H1 (cell line): ENCODE data around the gene YOD1. TPM values are rescaled to one million over a fixed set of nuclear protein-coding genes. Genes with fewer than 3 reads are reported as not detected.
A peak's percentile ranks its signal among the peaks of the same experiment; 100 is the strongest.

ENCODE experiments used
- CTCF ChIA-PET: fragments of 300-600 bp; sonication (Branson Sonifier 250); formaldehyde crosslinking; loops from one replicate; lab custom pipeline; 2021; ENCODE audit not compliant: partially characterized antibody; lab: Charles Lee
- POLR2A ChIA-PET: fragments of 300-600 bp; sonication (Branson Sonifier 250); formaldehyde crosslinking; loops from one replicate; lab custom pipeline; 2021; ENCODE audit warnings: inconsistent platforms; ENCODE audit not compliant: partially characterized antibody; lab: Charles Lee
- DNase-seq, 2 experiments: peaks; one replicate each; pipeline versions ENCODE4 v3.0.0 to v3.0.0-alpha.2; 2010 to 2022; ENCODE audit warnings: low spot score in 2 of 2, low read depth in 1 of 2, mixed read lengths in 1 of 2
- FAIRE-seq: peaks from 2 replicates; lab custom pipeline; 2011; peaks lifted over from hg19 to GRCh38; lab: Jason Lieb, UNC
- H2AFZ ChIP-seq: 2 replicates; pipeline ENCODE4 v1.8.1; 2012; ENCODE audit warnings: low read length, inconsistent platforms
- H2AK5ac ChIP-seq: 2 replicates; pipeline ENCODE4 v1.6.1; 2013; ENCODE audit warnings: low read depth, low read length
- H2BK120ac ChIP-seq: replicated peaks from 2 replicates; pipeline ENCODE3; 2013; ENCODE audit warnings: low read depth, low read length, inconsistent platforms
- H2BK12ac ChIP-seq: 2 replicates; pipeline ENCODE4 v1.6.1; 2013; ENCODE audit warnings: low read depth, low read length
- H2BK15ac ChIP-seq: 2 replicates; pipeline ENCODE4 v1.6.1; 2013; ENCODE audit warnings: low read length
- H2BK20ac ChIP-seq: 2 replicates; pipeline ENCODE4 v1.6.1; 2013; ENCODE audit warnings: low read length
- H2BK5ac ChIP-seq: 2 replicates; pipeline ENCODE4 v1.6.1; 2013; ENCODE audit warnings: low read depth, low read length
- H3K14ac ChIP-seq: 2 replicates; pipeline ENCODE4 v1.6.1; 2013; ENCODE audit warnings: inconsistent platforms; ENCODE audit not compliant: insufficient read length
- H3K18ac ChIP-seq: 2 replicates; pipeline ENCODE4 v1.6.1; 2013; ENCODE audit warnings: low read length; ENCODE audit errors: extremely low read depth
- H3K23ac ChIP-seq: 2 replicates; pipeline ENCODE4 v1.6.1; 2013; ENCODE audit warnings: inconsistent platforms; ENCODE audit not compliant: insufficient read length
- H3K23me2 ChIP-seq: 2 replicates; pipeline ENCODE4 v1.6.1; 2013; ENCODE audit warnings: low read depth, low read length
- H3K27ac ChIP-seq: 2 replicates; pipeline ENCODE4 v1.6.1; 2011; ENCODE audit warnings: low read depth, low read length, inconsistent platforms
- H3K27me3 ChIP-seq, 4 experiments: replicated peaks in 1 of 4; 1 replicate in 1 of 4; 2 replicates in 3 of 4; pipeline versions ENCODE4 v1.6.1 to v1.8.1; 2011 to 2013; ENCODE audit warnings: low read length in 3 of 4, mild to moderate bottlenecking in 3 of 4, inconsistent platforms in 2 of 4, mixed read lengths in 2 of 4, moderate library complexity in 1 of 4; ENCODE audit not compliant: control insufficient read depth in 3 of 4, insufficient read depth in 3 of 4; ENCODE audit errors: extremely low read depth in 1 of 4
- H3K36me3 ChIP-seq, 4 experiments: 2 replicates each; pipeline versions ENCODE4 v1.6.1 to v1.8.1; 2011 to 2013; ENCODE audit warnings: mild to moderate bottlenecking in 4 of 4, low read length in 3 of 4, moderate library complexity in 2 of 4, control low read depth in 1 of 4, inconsistent platforms in 1 of 4; ENCODE audit not compliant: insufficient read depth in 4 of 4, control insufficient read depth in 2 of 4
- H3K4ac ChIP-seq: replicated peaks from 2 replicates; pipeline ENCODE3; 2013; ENCODE audit warnings: low read length, low read depth, mixed read lengths, inconsistent platforms; ENCODE audit not compliant: insufficient read length
- H3K4me1 ChIP-seq, 4 experiments: replicated peaks in 1 of 4; 1 replicate in 1 of 4; 2 replicates in 3 of 4; pipeline versions ENCODE4 v1.6.1 to v1.8.1; 2011 to 2013; ENCODE audit warnings: low read length in 3 of 4, inconsistent platforms in 2 of 4, mixed read lengths in 1 of 4; ENCODE audit not compliant: insufficient read depth in 4 of 4, control insufficient read depth in 3 of 4
- H3K4me2 ChIP-seq, 2 experiments: 2 replicates each; pipeline versions ENCODE4 v1.6.1 to v1.8.1; 2011 to 2013; ENCODE audit warnings: low read depth in 2 of 2, low read length in 2 of 2, control low read depth in 1 of 2, inconsistent platforms in 1 of 2, mild to moderate bottlenecking in 1 of 2; ENCODE audit not compliant: insufficient read depth in 1 of 2
- H3K4me3 ChIP-seq, 4 experiments: fragments of 200-600, 300-600 bp in 1 of 4; sonication (generic), shearing (Covaris generic), sonication (Bioruptor Twin) in 1 of 4; 2 replicates each; pipeline versions ENCODE4 v1.5.1 to v1.8.1; 2011 to 2016; ENCODE audit warnings: low read length in 4 of 4, low read depth in 3 of 4, control low read depth in 2 of 4, inconsistent platforms in 2 of 4, mild to moderate bottlenecking in 2 of 4, mixed read lengths in 1 of 4, moderate library complexity in 1 of 4; ENCODE audit not compliant: insufficient read depth in 2 of 4; ENCODE audit errors: extremely low read depth in 1 of 4
- H3K56ac ChIP-seq: replicated peaks from 2 replicates; pipeline ENCODE3; 2013; ENCODE audit warnings: low read depth, mild to moderate bottlenecking, mixed read lengths, low read length, inconsistent platforms; ENCODE audit not compliant: insufficient read length
- H3K79me1 ChIP-seq: 2 replicates; pipeline ENCODE4 v1.6.1; 2013; ENCODE audit warnings: low read depth, low read length, control low read depth
- H3K79me2 ChIP-seq, 2 experiments: 2 replicates each; pipeline versions ENCODE4 v1.6.1 to v1.8.1; 2012 to 2013; ENCODE audit warnings: low read length in 2 of 2, mild to moderate bottlenecking in 2 of 2, inconsistent platforms in 1 of 2; ENCODE audit not compliant: insufficient read depth in 2 of 2, control insufficient read depth in 1 of 2
- H3K9ac ChIP-seq, 4 experiments: replicated peaks in 1 of 4; 1 replicate in 1 of 4; 2 replicates in 3 of 4; pipeline versions ENCODE4 v1.6.1 to v1.8.1; 2011 to 2013; ENCODE audit warnings: low read depth in 3 of 4, low read length in 3 of 4, control low read depth in 2 of 4, mild to moderate bottlenecking in 2 of 4, moderate library complexity in 2 of 4, inconsistent platforms in 1 of 4; ENCODE audit errors: extremely low read depth in 1 of 4
- H3K9me3 ChIP-seq, 2 experiments: 2 replicates each; pipeline versions ENCODE4 v1.6.1 to v1.8.1; 2012 to 2013; ENCODE audit warnings: mild to moderate bottlenecking in 2 of 2, moderate library complexity in 2 of 2, control low read depth in 1 of 2, inconsistent platforms in 1 of 2, low read depth in 1 of 2, low read length in 1 of 2, mixed read lengths in 1 of 2; ENCODE audit not compliant: insufficient read depth in 2 of 2
- H4K20me1 ChIP-seq, 2 experiments: replicated peaks in 1 of 2; 2 replicates each; pipeline versions ENCODE3 to v1.8.1; 2011 to 2013; ENCODE audit warnings: inconsistent platforms in 2 of 2, low read length in 2 of 2, mild to moderate bottlenecking in 1 of 2; ENCODE audit not compliant: insufficient read depth in 2 of 2, control insufficient read depth in 1 of 2
- H4K5ac ChIP-seq: 2 replicates; pipeline ENCODE4 v1.6.1; 2013; ENCODE audit warnings: low read length, low read depth, mixed read lengths, inconsistent platforms; ENCODE audit not compliant: insufficient read length
- H4K8ac ChIP-seq: 2 replicates; pipeline ENCODE4 v1.8.0; 2013; ENCODE audit warnings: mild to moderate bottlenecking, moderate library complexity, low read length, inconsistent platforms; ENCODE audit not compliant: insufficient read depth; ENCODE audit errors: extremely low read depth
- H4K91ac ChIP-seq: replicated peaks from 2 replicates; pipeline ENCODE3; 2013; ENCODE audit warnings: low read length, mixed read lengths, inconsistent platforms; ENCODE audit not compliant: insufficient read length
- E2F6 ChIP-seq: IDR thresholded peaks from 2 replicates; pipeline ENCODE4 v1.6.1; 2012; ENCODE audit warnings: inconsistent platforms
- FOSL1 ChIP-seq: IDR thresholded peaks from 2 replicates; pipeline ENCODE4 v1.6.1; 2011; ENCODE audit warnings: mild to moderate bottlenecking, low read depth, low read length, moderate library complexity; ENCODE audit not compliant: insufficient read depth
- JUN ChIP-seq: IDR thresholded peaks from 2 replicates; pipeline ENCODE4 v1.6.1; 2011; ENCODE audit warnings: low read depth, mild to moderate bottlenecking, improper control_type of control experiment, low read length
- KDM1A ChIP-seq: fragments of 200-600, 300-600 bp; sonication (generic); IDR thresholded peaks from 2 replicates; pipeline ENCODE4 v1.7.1; 2016; ENCODE audit warnings: mild to moderate bottlenecking, low read length, borderline replicate concordance
- NRF1 ChIP-seq: IDR thresholded peaks from 2 replicates; pipeline ENCODE4 v1.6.1; 2011; ENCODE audit warnings: mild to moderate bottlenecking, low read depth, low read length, improper control_type of control experiment
- PHF8 ChIP-seq: fragments of 200-600 bp; sonication (generic); conservative IDR thresholded peaks from 2 replicates; pipeline ENCODE4 v1.7.1; 2012; ENCODE audit warnings: low read depth, mild to moderate bottlenecking, inconsistent platforms, low read length, moderate library complexity
- POU5F1 ChIP-seq: IDR thresholded peaks from 2 replicates; pipeline ENCODE4 v1.6.1; 2011; ENCODE audit warnings: low read depth, mild to moderate bottlenecking, low read length, moderate library complexity
- RFX5 ChIP-seq: IDR thresholded peaks from 2 replicates; pipeline ENCODE4 v1.6.1; 2011; ENCODE audit warnings: low read depth, low read length, improper control_type of control experiment, borderline replicate concordance
- SAP30 ChIP-seq: fragments of 300-600 bp; sonication (generic); IDR thresholded peaks from 2 replicates; pipeline ENCODE4 v1.7.1; 2012; ENCODE audit warnings: low read length, moderate library complexity, mild to moderate bottlenecking, inconsistent platforms; ENCODE audit not compliant: insufficient read depth, insufficient replicate concordance
- SIN3A ChIP-seq, 2 experiments: IDR thresholded peaks in 1 of 2; conservative IDR thresholded peaks in 1 of 2; 2 replicates each; pipeline ENCODE4 v1.6.1; 2011 to 2012; ENCODE audit warnings: low read length in 2 of 2, improper control_type of control experiment in 1 of 2, low read depth in 1 of 2, mild to moderate bottlenecking in 1 of 2
- TAF1 ChIP-seq: IDR thresholded peaks from 2 replicates; pipeline ENCODE4 v1.6.1; 2011; ENCODE audit warnings: mild to moderate bottlenecking, low read depth, low read length
- WGBS, 2 experiments: shearing (Covaris generic) in 1 of 2; methylation state at CpG; one replicate each; pipeline versions ENCODE4 v1.1.6 to v1.1.7; 2013 to 2015; ENCODE audit warnings: low lambda C conversion rate in 2 of 2, mixed read lengths in 2 of 2, inconsistent platforms in 1 of 2, low coverage in 1 of 2, missing lambda C conversion rate in 1 of 2; ENCODE audit not compliant: insufficient replicate concordance in 2 of 2, insufficient coverage in 1 of 2, insufficient read length in 1 of 2; ENCODE audit errors: extremely low coverage in 1 of 2, missing lambda C conversion rate in 1 of 2; 5-methylcytosine and 5-hydroxymethylcytosine counted together
- polyA plus RNA-seq, 7 experiments: library from polyadenylated mRNA; depleted of rRNA in 3 of 7; stranded (reverse) in 5 of 7; unstranded in 2 of 7; fragments of >200 nt in 5 of 7; fragments of 200-250 nt in 2 of 7; gene quantifications; 1 replicate in 5 of 7; 2 replicates in 1 of 7; 4 replicates in 1 of 7; pipeline versions ENCODE4 v1.2.1 to v1.2.3, GENCODE V29; 2011 to 2013; ENCODE audit warnings: missing spikeins in 2 of 7, mixed read lengths in 2 of 7
- total RNA-seq: library from RNA; stranded (reverse); fragmentation: NEBNext Ultra II Directional; extraction: Animal tissue kit (Norgen Biotek cat#: 25700); gene quantifications from 2 replicates; pipeline ENCODE4 v1.2.1, GENCODE V29; 2021

YOD1 gene
- total and polyA plus RNA-seq, 2 of the 8 experiments (the other 6 are each of a cell fraction or from before 2014, with no cell fraction given), result 1.9 to 11.8 TPM

GRCh38 chr1:207085887-207086286 lies 34.9 kb upstream of the YOD1 start:
- Histone ChIP-seq H3K23me2 (no peaks in the 10 kb centered on the region), H2BK20ac (no peak overlapping the region), H4K20me1 (no peaks in the 10 kb centered on the region), H4K91ac (no peak overlapping the region), H3K9ac (no peak overlapping the region), H3K79me1 (no peaks in the 10 kb centered on the region), H3K23ac (no peak overlapping the region), H3K56ac (no peak overlapping the region), H2BK12ac (no peak overlapping the region), H4K8ac (no peak overlapping the region), H2AFZ (0 out of 2 replicates have a peak overlapping the region, but pooled peaks have one; percentile 74), H4K5ac (no peak overlapping the region), H3K4ac (no peak overlapping the region), H3K4me1 (peaks cover 0 to 3% (median 0%) of the 10 kb centered on the region in 4 experiments; a peak in 2 of 7 replicates), H2AK5ac (no peak overlapping the region), H3K14ac (no peak overlapping the region), H3K27ac (no peak overlapping the region), H3K18ac (no peak overlapping the region), H3K27me3 (no peaks in the 10 kb centered on the region), H3K4me2 (no peak overlapping the region), H3K9me3 (no peaks in the 10 kb centered on the region), H2BK5ac (no peak overlapping the region), H3K79me2 (no peaks in the 10 kb centered on the region), H2BK120ac (no peak overlapping the region), H3K4me3 (no peak overlapping the region), H3K36me3 (no peaks in the 10 kb centered on the region), H2BK15ac (no peak overlapping the region)
- 57% methylated on average over 3 of the region's 3 CpGs; no CpG with 5 or more reads in 1 of the 2 experiments for WGBS, 2 experiments
- CTCF ChIA-PET, result interaction anchor here (1.2 to 1.7 kb wide), 2 partner anchors 316 to 414 kb away, joined by 3 to 8 read pairs; no protein-coding TSS in a partner anchor
- POLR2A ChIA-PET, result no interaction called here
- FAIRE-seq (no peak), DNase-seq (no peak)
- TF ChIP-seq KDM1A (no peak), E2F6 (no peak), SIN3A (conservative IDR thresholded peaks at IDR 0.05 in 1 of 2, IDR thresholded peaks at IDR 0.05 in 1 of 2; ENCODE audit: low read depth in 1 of 2, low read length in 2 of 2) (no peak), JUN (no peak), POU5F1 (no peak), NRF1 (no peak), RFX5 (no peak), SAP30 (no peak), TAF1 (no peak), PHF8 (no peak), FOSL1 (no peak)
